Measurements from ENCODE around the gene HOMEZ. TPM values are rescaled to one million over a fixed set of nuclear protein-coding genes. Genes with fewer than 3 reads are reported as not detected.
"Not testable (repeated sequence)": the region's sequence is repeated elsewhere in the genome, so short reads cannot be mapped to it uniquely, and the experiment has no call there.

The HOMEZ gene, protein sequence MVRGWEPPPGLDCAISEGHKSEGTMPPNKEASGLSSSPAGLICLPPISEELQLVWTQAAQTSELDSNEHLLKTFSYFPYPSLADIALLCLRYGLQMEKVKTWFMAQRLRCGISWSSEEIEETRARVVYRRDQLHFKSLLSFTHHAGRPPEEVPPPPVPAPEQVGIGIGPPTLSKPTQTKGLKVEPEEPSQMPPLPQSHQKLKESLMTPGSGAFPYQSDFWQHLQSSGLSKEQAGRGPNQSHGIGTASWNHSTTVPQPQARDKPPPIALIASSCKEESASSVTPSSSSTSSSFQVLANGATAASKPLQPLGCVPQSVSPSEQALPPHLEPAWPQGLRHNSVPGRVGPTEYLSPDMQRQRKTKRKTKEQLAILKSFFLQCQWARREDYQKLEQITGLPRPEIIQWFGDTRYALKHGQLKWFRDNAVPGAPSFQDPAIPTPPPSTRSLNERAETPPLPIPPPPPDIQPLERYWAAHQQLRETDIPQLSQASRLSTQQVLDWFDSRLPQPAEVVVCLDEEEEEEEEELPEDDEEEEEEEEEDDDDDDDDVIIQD
- 12.4 TPM for polyA plus RNA-seq (2013, experiment 1 of 2; ENCODE audit: insufficient read length)
- polyA plus RNA-seq (2013, experiment 2 of 2; ENCODE audit: insufficient read length) = 11.0 TPM

DNA sequence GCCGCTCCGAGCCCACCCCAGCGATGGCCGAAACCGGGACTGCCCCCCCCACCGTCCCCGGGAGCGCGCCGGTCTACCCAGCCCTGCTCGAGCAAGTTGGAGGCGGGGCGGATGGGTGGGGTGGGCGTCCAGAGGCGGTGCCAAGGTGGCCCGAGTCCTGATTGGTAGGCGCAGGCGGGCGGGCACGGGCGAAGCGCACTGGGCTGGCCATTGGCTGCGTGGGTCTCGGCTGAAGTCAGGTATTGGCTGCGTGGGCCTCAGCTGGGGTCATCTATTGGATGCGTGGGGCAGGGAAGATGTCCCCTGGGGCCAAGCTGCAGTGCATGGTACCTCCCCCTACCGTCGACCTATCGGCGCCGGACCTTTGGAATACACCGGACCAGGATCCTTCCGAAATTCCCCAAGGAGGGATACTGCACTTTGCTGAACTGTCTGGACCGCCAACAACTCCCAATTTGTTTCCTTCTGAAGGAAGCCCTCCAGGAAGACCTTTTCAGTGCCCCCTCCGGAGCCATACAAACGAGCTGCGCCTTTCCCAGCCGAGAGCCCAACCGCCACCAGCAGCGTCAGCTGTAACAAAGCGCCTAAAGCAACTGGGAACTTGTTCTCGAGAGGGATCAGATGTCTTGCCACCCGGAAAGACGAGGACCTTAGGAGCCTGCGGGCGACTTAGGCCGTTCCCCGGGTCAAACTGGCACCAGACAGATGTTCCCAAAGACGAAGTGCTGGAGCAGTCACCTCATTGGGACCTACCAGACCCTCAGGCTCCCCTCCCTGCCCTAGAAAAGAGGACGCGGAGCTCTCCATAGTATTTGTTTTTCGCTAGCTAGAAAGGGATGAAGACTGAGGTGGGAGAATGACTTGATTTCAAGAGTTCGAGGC, at the start of gene HOMEZ:
TSS of gene HOMEZ (minus strand) at position 113 of the 882 bp plus-strand sequence. CDS start 180 bp downstream, outside the sequence.
- DNase-seq = peak; percentile 99

DNA sequence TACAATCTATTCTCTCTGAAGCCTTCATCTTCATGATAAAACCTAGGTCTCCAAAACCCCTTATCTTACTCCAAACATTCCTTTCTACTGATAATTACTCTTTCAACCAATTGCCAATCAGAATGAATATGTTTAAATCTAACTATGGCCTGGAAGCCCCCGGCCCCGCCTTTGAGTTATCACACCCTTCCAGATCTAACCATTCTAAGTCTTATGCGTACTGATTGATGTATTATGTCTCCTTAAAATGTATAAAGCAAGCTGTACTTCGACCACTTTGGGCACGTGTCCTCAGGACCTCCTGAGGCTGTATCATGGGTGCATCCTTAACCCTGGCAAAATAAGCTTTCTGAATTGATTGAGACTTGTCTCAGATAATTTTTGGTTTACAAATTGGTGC, 49.7 kb upstream of the HOMEZ start:
- DNase-seq = no peak

DNA sequence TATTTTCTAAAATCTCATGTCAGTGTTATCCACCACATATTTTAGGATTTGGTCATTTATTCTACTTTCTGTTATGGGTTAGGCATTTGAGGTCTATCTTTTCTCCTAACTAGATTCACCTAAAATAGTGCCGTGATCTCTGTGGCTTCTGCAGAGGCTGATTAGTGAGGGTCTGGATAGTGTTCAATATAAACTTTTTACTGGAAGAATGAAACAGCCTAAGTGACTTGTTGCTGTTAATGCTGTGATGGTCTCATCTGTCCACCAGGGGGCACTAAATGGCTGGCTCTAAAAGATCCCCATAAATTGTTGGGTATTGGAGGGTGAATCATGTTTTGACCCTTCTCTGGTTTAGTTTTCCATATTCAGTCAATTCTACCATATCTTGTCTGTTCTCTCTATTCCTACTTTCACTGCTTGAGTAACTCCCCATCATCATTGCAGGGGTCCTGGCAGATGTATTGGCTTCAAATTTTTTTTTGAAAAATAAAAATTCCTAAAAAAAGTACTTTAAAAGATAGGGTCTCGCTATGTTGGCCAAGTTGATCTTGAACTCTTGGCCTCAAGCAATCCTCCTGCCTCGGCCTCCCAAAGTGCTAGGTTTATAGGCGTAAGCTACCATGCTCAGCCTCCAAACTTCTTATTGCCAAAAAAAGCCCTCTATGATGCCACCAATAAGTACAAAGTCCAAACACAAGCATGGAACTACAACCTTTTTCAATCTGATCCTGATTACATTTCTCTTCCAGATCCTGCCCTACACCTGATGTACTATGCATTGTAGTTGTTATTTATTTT, 42.2 kb upstream of the HOMEZ start:
- DNase-seq = peak; percentile 73

DNA sequence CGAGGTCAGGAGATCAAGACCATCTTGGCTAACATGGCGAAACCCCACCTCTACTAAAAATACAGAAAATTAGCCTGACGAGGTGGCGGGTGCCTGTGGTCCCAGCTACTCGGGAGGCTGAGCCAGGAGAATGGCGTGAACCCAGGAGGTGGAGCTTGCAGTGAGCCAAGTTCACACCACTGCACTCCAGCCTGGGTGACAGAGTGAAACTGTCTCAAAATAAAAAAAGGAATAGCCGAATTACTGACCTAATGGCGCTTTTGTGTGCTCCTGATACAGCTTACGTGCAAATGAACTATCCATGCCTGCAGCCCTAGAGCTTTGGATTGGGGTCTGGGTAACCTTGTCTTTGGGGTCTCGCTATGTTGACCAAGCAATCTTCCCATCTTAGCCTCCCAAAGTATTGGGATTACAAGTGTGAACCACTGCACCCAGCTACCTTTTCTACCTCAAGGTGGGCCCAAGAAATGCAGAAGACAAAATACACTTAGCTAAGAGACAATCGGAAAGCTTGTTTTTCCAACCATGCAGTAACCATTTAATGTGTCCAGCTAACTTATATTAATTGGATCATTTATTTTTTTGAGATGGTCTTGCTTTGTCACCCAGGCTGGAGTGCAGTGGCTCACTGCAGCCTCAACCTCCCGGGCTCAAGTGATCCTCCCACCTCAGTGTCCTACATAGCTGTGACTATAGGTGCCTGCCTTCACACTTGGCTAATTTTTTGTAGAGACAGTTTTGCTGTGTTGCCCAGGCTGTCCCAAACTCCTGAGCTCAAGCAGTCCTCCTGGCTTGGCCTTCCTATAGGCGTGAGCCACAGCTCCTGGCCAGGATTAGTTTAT, 40.8 kb upstream of the HOMEZ start:
- no peak for DNase-seq

DNA sequence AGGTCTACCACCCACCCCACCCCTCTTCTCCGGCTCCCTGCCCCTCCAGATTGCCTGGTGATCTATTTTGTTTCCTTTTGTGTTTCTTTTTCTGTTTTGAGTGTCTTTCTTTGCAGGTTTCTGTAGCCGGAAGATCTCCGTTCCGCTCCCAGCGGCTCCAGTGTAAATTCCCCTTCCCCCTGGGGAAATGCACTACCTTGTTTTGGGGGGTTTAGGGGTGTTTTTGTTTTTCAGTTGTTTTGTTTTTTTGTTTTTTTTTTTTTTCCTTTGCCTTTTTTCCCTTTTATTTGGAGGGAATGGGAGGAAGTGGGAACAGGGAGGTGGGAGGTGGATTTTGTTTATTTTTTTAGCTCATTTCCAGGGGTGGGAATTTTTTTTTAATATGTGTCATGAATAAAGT, 39.8 kb upstream of the HOMEZ start:
- not testable (repeated sequence) for DNase-seq

DNA sequence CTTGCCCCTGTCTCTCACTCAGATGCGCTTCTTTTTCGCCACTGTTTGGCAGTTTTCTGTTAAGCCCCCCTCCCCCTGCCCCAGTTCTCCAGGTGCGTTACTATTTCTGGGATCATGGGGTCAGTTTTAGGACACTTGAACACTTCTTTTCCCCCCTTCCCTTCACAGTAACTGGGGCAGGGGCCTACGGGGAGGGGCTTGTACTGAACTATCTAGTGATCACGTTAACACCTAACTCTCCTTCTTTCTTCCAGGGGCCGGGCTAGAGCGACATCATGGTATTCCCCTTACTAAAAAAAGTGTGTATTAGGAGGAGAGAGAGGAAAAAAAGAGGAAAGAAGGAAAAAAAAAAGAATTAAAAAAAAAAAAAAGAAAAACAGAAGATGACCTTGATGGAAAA, 39.1 kb upstream of the HOMEZ start:
- no peak for DNase-seq

DNA sequence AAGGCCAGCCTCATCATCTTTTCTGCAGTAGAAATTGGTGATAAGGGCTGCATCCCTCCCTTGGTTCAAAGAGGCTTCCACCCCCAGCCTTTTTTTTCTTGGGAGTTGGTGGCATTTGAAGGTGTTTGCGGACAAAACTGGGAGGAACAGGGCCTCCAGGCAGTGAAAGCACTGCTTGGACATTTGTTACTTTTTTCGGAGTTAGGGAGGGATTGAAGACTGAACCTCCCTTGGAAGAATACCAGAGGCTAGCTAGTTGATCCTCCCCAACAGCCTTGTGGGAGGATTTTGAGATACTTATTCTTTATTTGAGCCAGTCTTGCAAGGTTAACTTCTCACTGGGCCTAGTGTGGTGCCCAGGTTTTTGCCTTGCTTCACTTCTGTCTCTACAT, 38.5 kb upstream of the HOMEZ start:
- no peak for DNase-seq

DNA sequence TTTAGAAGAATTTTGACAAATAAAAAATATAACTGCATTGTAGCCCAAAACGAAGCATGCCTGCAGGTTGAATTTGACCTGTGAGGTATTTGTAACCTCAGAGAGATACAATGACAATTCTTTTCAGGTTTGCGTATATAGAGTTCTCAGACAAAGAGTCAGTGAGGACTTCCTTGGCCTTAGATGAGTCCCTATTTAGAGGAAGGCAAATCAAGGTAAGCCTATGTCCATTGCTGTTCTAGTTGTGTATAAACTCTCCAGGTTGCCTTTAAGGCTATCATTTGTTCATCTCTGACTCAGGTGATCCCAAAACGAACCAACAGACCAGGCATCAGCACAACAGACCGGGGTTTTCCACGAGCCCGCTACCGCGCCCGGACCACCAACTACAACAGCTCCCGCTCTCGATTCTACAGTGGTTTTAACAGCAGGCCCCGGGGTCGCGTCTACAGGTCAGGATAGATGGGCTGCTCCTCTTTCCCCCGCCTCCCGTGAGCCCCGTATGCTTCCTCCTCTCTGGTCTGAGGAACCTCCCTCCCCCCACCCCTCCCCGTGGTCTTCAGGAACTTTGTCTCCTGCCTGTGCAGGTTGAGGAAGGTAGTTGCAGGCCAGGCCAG, 38.0 kb upstream of the HOMEZ start:
- DNase-seq = no peak

DNA sequence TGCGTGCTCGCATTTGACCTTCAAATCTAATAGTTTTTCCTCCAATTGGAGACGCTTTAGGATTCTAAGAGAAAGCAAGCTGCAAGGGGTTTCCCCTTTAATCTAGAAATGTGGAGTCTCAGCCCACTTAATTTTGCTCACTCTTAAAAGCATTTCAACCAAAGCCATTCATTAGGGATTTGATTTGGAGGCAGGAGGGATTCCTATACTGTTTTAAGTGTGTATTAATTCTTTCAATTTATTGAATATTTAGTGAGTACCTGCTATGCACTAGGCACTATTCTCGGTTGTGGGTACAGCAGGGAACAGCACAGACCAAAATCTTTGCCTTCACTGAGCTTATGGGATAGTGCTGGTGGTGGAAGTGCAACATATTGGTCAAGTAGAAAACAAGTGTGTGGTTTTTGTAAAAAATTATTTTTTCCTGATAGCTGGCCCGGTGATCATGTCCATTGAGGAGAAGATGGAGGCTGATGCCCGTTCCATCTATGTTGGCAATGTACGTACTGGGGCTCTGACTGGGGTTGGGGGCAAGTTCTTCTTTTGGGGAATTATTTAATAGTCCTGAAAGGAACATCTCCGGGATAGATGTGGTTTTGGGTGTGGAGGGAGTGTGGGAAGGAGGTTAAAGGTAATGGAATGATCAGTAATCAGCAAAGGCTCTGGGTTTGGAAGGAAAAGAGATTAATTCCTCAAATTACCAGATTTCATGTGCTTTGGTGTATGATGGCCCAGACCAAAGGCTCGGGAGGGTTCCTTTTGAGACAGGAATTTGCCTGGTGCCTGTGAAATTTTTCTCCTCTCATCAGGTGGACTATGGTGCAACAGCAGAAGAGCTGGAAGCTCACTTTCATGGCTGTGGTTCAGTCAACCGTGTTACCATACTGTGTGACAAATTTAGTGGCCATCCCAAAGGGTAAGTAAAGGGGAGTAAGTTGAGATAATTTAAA, 36.9 kb upstream of the HOMEZ start:
- no peak for DNase-seq

DNA sequence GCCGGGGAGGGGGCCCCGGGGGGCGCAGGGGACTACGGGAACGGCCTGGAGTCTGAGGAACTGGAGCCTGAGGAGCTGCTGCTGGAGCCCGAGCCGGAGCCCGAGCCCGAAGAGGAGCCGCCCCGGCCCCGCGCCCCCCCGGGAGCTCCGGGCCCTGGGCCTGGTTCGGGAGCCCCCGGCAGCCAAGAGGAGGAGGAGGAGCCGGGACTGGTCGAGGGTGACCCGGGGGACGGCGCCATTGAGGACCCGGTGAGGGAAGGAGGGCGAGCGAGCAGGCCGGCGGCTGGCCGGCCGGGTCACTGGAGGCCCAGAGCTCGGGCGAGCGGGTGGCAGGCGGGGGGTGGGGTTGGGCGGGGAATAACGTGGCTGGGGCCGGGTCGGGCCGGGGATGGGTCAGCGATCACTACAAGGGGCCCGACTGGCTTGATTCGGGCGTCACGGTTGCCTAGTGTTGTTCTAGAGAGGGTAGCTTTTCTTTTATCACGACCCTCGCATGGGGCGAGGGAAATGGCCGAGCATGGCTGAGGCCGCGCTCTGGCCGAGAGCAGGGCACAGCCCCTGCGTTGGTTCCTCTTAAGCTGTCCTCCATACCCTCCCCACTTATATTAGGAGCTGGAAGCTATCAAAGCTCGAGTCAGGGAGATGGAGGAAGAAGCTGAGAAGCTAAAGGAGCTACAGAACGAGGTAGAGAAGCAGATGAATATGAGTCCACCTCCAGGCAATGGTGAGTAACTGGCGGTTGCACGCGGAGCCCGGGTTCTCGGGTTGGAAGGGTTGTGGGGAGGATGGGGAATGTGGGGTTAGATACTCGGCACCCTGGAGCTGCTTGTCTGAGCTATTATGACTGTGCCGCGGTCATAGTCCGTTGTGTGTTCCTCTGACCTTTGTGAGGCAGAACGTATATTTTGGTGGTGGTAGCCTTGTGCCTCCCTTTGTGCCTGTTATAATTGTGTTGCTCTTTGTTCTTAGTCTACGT, 35.9 kb upstream of the HOMEZ start:
- DNase-seq = peak; percentile 50

DNA sequence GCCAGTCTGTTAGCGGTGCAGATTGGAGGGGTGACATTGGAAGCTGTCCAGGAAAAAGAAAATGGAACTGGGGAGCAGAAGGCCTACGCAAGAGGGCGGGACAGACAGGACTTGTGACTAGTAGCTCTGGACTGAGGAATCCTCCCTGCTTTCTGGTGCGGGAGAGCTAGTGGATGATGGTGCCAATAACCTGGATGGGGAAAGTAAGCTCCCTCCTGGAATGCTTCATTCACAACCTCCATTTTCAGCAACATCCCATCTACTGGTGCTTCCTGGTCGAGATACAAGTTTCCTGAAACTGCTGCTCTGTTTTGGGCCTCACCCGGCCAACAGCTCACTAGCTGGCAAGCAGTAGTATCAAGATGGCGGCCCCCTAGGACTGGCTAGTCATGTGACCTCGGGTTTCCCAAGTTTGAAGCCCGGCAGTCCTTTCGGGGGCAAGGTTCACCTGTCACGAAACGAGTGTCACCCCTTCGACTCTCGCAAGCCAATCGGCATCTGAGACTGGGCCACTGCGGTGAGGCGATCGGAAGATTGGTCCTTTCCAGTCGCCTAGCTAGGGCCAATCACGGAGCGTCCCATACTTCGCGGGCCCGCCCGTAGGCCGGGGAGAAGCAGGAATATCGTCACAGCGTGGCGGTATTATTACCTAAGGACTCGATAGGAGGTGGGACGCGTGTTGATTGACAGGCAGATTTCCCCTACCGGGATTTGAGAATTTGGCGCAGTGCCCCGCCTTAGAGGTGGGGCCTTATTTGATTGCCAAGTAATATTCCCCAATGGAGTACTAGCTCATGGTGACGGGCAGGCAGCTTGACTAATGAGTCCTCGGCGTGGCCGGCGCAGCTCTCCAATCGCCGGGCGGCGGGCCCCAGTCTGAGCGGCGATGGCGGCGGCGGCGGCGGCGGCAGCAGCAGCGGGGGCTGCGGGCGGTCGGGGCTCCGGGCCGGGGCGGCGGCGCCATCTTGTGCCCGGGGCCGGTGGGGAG, 34.9 kb upstream of the HOMEZ start, which contains the start of gene PABPN1:
TSS of gene PABPN1 (plus strand) at position 874 of the 988 bp plus-strand sequence. CDS start at position 887, 13 bp downstream.
- peak; percentile 100 for DNase-seq

DNA sequence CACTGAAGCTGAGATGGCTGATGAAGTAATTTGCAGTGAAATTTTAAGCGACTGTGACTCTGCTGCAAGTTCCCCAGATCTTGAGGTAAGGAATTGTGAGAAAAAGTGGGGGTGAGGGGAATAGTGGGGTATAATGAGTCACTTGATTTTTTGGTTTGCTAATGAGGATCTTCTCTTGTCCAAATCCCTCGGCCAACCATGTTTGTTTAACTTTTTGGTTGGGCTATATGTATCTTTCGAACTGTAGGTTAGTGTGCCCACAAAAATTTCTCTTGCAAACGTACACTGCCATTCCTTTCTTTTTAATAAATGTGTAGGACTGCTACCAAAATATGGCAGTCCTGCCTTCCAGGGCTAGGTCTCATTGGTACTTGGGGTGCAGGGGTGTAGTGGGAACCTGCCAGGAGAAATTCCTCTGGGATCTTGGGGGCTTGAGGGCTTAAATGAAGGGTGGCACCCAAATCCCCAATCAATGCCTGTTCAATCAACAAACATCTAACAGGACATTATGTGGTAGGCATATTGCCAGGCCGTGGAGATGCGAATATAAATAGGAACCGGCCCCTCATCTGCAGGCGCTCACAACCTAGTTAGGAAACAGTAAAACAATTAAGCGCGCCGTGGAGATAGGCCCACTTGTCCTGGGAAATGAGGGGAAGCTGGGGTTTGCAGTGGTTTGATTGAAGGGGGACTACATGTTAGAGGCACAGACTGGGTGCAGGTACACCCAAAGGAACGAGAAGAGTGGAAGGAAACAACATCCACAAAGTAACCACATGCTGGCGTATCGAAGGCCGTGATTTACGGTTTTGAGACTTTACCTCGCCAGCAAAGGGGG, 34.0 kb upstream of the HOMEZ start:
- no peak for DNase-seq

DNA sequence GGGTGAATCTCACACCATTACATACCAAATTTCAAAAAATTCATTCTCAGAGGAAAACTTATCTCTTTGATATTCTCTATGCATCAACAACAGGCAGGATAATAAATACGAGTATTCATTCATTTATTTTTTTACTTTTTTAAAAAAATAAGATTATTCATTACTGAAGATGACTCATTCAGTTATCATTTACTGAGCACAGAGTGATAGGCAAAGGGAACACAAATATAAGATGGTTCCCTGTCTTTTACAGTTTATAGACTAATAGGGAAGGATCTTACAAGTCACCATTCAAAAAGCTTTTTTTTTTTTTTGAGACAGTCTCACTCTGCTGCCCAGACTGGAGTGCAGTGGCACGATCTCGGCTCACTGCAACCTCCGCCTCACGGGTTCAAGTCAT, 30.4 kb upstream of the HOMEZ start:
- no peak for DNase-seq

DNA sequence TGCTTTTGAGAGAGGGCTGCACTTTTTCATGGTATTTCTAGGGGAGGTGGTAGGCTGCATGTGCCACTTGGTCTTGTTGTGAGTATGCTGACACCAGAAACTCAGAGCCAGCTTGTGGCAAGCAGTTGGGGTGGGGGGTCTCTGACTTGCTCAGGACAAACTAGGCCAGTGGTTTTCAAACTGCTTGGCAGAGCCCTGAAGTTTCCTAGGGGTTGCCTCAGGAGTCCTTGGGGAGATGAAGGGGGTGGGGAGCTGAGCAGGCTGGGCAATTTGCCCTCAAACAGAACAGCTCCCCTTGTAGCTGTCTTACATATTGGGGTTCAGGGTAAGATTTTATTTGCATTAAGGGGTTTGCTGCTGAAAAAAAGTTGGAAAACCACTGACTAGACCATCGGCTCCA, 24.6 kb upstream of the HOMEZ start:
- no peak for DNase-seq

DNA sequence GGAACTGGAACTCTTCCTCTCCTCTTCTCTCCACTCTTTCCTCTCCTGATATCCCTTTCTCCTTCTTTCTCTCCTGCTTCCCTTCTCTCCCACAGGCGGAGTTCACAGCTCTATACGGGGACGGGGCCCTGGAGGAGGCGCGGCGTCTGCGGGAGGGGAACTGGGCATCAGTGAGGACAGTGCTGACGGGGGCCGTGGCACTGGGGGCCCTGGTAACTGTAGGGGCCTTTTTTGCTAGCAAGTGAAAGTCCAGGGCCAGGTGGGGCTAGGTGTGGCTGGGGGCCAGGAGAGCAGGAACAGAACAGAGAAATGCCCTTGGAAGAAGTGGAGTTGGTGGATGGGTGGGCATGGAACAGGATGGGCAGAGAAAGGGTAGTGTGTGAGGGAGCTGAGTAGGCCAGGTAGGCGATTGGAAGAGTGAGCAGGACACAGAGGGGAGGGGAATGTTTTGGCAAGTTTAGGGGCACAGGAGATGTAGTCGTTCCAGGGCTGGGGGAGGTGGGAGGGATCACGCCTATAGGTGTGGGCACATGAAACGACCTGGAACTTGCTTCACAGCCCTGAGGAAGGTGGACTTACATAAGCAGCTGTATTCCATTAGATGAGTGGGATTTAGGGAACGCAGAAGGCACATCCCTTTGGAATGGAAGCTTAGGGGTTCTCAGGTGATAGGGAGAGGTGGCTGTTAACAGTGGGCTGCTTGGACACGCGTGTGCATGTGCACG, 23.0 kb upstream of the HOMEZ start:
- DNase-seq = no peak

Measured in fibroblast of skin of abdomen (primary cell).